Measurements from ENCODE around the gene TMEM163.

Gene TMEM163

DNA sequence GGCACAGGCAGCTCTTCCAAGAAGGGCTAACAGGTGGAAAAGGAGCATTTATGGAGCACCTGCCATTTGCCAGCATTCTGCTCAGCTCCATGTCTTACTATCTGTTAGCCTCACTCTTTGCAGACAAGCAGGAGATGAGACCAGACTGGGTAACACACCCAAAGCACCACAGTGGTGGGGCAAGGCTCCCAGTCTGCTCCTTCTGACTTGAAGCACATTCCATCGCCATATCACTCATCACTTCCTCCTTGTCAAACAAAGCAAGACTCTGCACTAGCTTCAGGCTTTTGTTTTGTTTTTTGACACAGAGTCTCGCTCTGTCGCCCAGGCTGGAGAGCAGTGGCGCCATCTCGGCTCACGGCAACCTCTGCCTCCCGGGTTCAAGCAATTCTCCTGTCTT, 282.1 kb downstream of the TMEM163 start:
- Histone ChIP-seq H2AFZ (ENCODE audit: low read length) (no peak overlapping the region), H3K27me3 (ENCODE audit: insufficient read depth, low read length) (no peaks in the 10 kb centered on the region), H3K27ac (ENCODE audit: low read depth, low read length, poor library complexity, severe bottlenecking) (no peak overlapping the region), H3K36me3 (ENCODE audit: insufficient read depth, low read length) (peaks cover 90% of the 10 kb centered on the region), H4K20me1 (ENCODE audit: insufficient read depth, low read length) (no peaks in the 10 kb centered on the region), H3K4me3 (ENCODE audit: low read depth, low read length, poor library complexity, severe bottlenecking) (no peak overlapping the region), H3K9me3 (ENCODE audit: low read length) (no peaks in the 10 kb centered on the region), H3K9me2 (ENCODE audit: low read depth, low read length) (no peaks in the 10 kb centered on the region), H3K9ac (ENCODE audit: low read length) (no peak overlapping the region), H3K4me1 (ENCODE audit: insufficient read depth, low read length, severe bottlenecking) (no peaks in the 10 kb centered on the region), H3K79me2 (ENCODE audit: insufficient read depth, low read length) (no peaks in the 10 kb centered on the region), H3K4me2 (ENCODE audit: low read length) (no peak overlapping the region), H3F3A (ENCODE audit: insufficient read depth, low read length) (no peaks in the 10 kb centered on the region)
- no peak for TF ChIP-seq EZH2 (IDR thresholded peaks at IDR 0.05; ENCODE audit: borderline replicate concordance, low read length)
- TF ChIP-seq, protein P1, sequence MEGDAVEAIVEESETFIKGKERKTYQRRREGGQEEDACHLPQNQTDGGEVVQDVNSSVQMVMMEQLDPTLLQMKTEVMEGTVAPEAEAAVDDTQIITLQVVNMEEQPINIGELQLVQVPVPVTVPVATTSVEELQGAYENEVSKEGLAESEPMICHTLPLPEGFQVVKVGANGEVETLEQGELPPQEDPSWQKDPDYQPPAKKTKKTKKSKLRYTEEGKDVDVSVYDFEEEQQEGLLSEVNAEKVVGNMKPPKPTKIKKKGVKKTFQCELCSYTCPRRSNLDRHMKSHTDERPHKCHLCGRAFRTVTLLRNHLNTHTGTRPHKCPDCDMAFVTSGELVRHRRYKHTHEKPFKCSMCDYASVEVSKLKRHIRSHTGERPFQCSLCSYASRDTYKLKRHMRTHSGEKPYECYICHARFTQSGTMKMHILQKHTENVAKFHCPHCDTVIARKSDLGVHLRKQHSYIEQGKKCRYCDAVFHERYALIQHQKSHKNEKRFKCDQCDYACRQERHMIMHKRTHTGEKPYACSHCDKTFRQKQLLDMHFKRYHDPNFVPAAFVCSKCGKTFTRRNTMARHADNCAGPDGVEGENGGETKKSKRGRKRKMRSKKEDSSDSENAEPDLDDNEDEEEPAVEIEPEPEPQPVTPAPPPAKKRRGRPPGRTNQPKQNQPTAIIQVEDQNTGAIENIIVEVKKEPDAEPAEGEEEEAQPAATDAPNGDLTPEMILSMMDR (IDR thresholded peaks at IDR 0.05; ENCODE audit: low read length), result no peak

DNA sequence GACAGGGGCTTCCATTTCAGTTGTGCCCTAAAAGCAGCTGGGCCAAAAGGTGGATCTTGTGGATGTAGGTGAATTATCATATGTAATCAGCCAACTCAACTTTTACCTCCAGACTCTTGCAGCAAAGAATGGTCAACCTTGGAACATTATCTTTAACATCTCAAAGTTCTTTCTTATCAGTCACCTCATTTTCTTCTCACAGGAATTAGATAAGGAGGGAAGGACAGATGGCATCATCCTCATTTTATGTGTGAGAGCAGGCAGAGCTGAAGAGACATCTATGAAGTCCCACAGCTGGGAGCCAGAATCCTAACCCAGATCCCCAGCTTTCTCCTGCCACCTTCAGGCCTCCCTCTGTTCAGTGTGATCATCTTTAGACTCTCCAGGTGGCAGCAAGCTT, 282.9 kb downstream of the TMEM163 start:
- no peak overlapping the region for H3K9ac ChIP-seq (ENCODE audit: low read length)
- H3F3A ChIP-seq (ENCODE audit: insufficient read depth, low read length), result no peaks in the 10 kb centered on the region
- H3K9me3 ChIP-seq (ENCODE audit: low read length), result no peaks in the 10 kb centered on the region
- no peak overlapping the region for H2AFZ ChIP-seq (ENCODE audit: low read length)
- peaks cover 90% of the 10 kb centered on the region for H3K36me3 ChIP-seq (ENCODE audit: insufficient read depth, low read length)
- TF ChIP-seq, protein P1 (IDR thresholded peaks at IDR 0.05; ENCODE audit: low read length), result no peak
- TF ChIP-seq EZH2 (IDR thresholded peaks at IDR 0.05; ENCODE audit: borderline replicate concordance, low read length), result no peak
- H3K4me2 ChIP-seq (ENCODE audit: low read length), result no peak overlapping the region
- no peaks in the 10 kb centered on the region for H3K79me2 ChIP-seq (ENCODE audit: insufficient read depth, low read length)
- no peak overlapping the region for H3K27ac ChIP-seq (ENCODE audit: low read depth, low read length, poor library complexity, severe bottlenecking)
- H4K20me1 ChIP-seq (ENCODE audit: insufficient read depth, low read length), result no peaks in the 10 kb centered on the region
- no peaks in the 10 kb centered on the region for H3K4me1 ChIP-seq (ENCODE audit: insufficient read depth, low read length, severe bottlenecking)
- H3K4me3 ChIP-seq (ENCODE audit: low read depth, low read length, poor library complexity, severe bottlenecking), result no peak overlapping the region
- H3K9me2 ChIP-seq (ENCODE audit: low read depth, low read length), result no peaks in the 10 kb centered on the region
- no peaks in the 10 kb centered on the region for H3K27me3 ChIP-seq (ENCODE audit: insufficient read depth, low read length)

DNA sequence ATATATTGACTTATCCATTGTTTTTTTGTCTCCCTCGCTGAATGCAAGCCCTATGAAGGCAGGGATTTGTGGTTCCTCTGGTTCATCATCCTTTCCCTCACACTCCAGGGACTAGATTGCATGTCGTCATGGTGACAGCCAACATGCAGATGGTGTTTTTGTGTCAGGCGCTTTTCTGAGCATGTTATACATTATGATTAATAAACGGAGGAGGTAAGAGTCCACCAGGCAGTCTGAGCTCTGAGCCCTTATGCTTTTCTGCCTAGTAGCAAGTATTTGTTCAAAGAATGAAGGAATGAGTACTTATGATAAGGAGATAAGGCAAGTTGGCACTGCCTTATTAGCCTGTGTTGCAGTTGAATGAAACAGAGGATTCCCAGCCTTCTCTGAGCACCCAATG, 283.3 kb downstream of the TMEM163 start:
- Histone ChIP-seq H3K9ac (ENCODE audit: low read length) (no peak overlapping the region), H3K4me1 (ENCODE audit: insufficient read depth, low read length, severe bottlenecking) (no peaks in the 10 kb centered on the region), H2AFZ (ENCODE audit: low read length) (no peak overlapping the region), H3K4me2 (ENCODE audit: low read length) (no peak overlapping the region), H3K36me3 (ENCODE audit: insufficient read depth, low read length) (peaks cover 92% of the 10 kb centered on the region), H3K9me3 (ENCODE audit: low read length) (no peaks in the 10 kb centered on the region), H3K9me2 (ENCODE audit: low read depth, low read length) (no peaks in the 10 kb centered on the region), H3K4me3 (ENCODE audit: low read depth, low read length, poor library complexity, severe bottlenecking) (no peak overlapping the region), H3K79me2 (ENCODE audit: insufficient read depth, low read length) (no peaks in the 10 kb centered on the region), H4K20me1 (ENCODE audit: insufficient read depth, low read length) (no peaks in the 10 kb centered on the region), H3F3A (ENCODE audit: insufficient read depth, low read length) (no peaks in the 10 kb centered on the region), H3K27me3 (ENCODE audit: insufficient read depth, low read length) (no peaks in the 10 kb centered on the region), H3K27ac (ENCODE audit: low read depth, low read length, poor library complexity, severe bottlenecking) (no peak overlapping the region)
- TF ChIP-seq, protein P1 (IDR thresholded peaks at IDR 0.05; ENCODE audit: low read length), result no peak
- no peak for TF ChIP-seq EZH2 (IDR thresholded peaks at IDR 0.05; ENCODE audit: borderline replicate concordance, low read length)

Data from OCI-LY1 (cell line).